Stimulated activated CD4-positive, alpha-beta T cell treated with anti-CD3 and anti-CD28 coated beads, Interleukin-1b, Interleukin-23, amount 100 ng/mL, for 4 hours (primary cell): ENCODE measurements around the gene PLA2G4B.

ENCODE experiments used
- DNase-seq, 2 donors: peaks; one replicate each; pipeline ENCODE4 v3.0.0-alpha.2; 2020; ENCODE audit warnings: low read depth in 2 of 2

Gene PLA2G4B

GRCh38 chr15:41886741-41887140, 48.1 kb downstream of the PLA2G4B start:
- no peak for DNase-seq

- DNase-seq = no peak
These were observed 48.5 kb downstream of the PLA2G4B start for GRCh38 chr15:41887161-41887560.

- no peak for DNase-seq
These were observed 49.2 kb downstream of the PLA2G4B start for GRCh38 chr15:41887893-41888292.

- DNase-seq = no peak
These were observed 50.1 kb downstream of the PLA2G4B start for GRCh38 chr15:41888662-41889253.

- DNase-seq = no peak
These were observed 51.5 kb downstream of the PLA2G4B start for GRCh38 chr15:41890050-41890690.

GRCh38 chr15:41891226-41891625, 52.6 kb downstream of the PLA2G4B start:
- no peak for DNase-seq

- no peak for DNase-seq
These were observed 53.3 kb downstream of the PLA2G4B start for GRCh38 chr15:41891946-41892345.

- DNase-seq = no peak
These were observed 54.2 kb downstream of the PLA2G4B start for GRCh38 chr15:41892621-41893421.

- DNase-seq = no peak
These were observed 55.0 kb downstream of the PLA2G4B start, which contains the start of gene SPTBN5 for GRCh38 chr15:41893422-41894250. Gene SPTBN5 (minus strand): TSS chr15:41894053. CDS start chr15:41893497, 556 bp downstream.

GRCh38 chr15:41894251-41894790, 55.7 kb downstream of the PLA2G4B start:
- no peak for DNase-seq

- peak; percentile 53 to 66 for DNase-seq
These were observed 56.3 kb downstream of the PLA2G4B start for GRCh38 chr15:41894791-41895463.

GRCh38 chr15:41895491-41895890, 56.8 kb downstream of the PLA2G4B start:
- no peak for DNase-seq

GRCh38 chr15:41895957-41896356, 57.3 kb downstream of the PLA2G4B start:
- DNase-seq = no peak

- DNase-seq = no peak
These were observed 57.9 kb downstream of the PLA2G4B start for GRCh38 chr15:41896566-41896965.

- no peak for DNase-seq
These were observed 58.7 kb downstream of the PLA2G4B start for GRCh38 chr15:41897363-41897799.
